GM19238 (cell line): ENCODE results near the gene ZBTB47.

Source experiments
- DNase-seq: peaks from one replicate; pipeline ENCODE4 v3.0.0; 2011; ENCODE audit warnings: low spot score; ENCODE audit not compliant: insufficient read length

The ZBTB47 gene

GRCh38 chr3:42652611-42653302 is 740 bp upstream of the ZBTB47 start:
- no peak for DNase-seq

- no peak for DNase-seq
Observed at GRCh38 chr3:42653303-42653559, 266 bp upstream of the ZBTB47 start.

- peak; percentile 56 for DNase-seq
Observed at GRCh38 chr3:42654331-42655201, 1.1 kb downstream of the ZBTB47 start.

- no peak for DNase-seq
Observed at GRCh38 chr3:42655331-42655888, 1.9 kb downstream of the ZBTB47 start.

- DNase-seq, result no peak
Observed at GRCh38 chr3:42655980-42656679, 2.6 kb downstream of the ZBTB47 start.

- DNase-seq, result no peak
Observed at GRCh38 chr3:42656680-42657610, 3.4 kb downstream of the ZBTB47 start.

GRCh38 chr3:42657675-42658074 is 4.2 kb downstream of the ZBTB47 start:
- no peak for DNase-seq

GRCh38 chr3:42658091-42658770 is 4.7 kb downstream of the ZBTB47 start:
- no peak for DNase-seq

- DNase-seq, result no peak
Observed at GRCh38 chr3:42658771-42659390, 5.4 kb downstream of the ZBTB47 start.

- DNase-seq, result no peak
Observed at GRCh38 chr3:42659451-42660130, 6.1 kb downstream of the ZBTB47 start.

GRCh38 chr3:42660131-42660715 is 6.7 kb downstream of the ZBTB47 start:
- DNase-seq, result no peak

- DNase-seq, result no peak
Observed at GRCh38 chr3:42660898-42661297, 7.4 kb downstream of the ZBTB47 start.

- DNase-seq, result no peak
Observed at GRCh38 chr3:42661593-42662022, 8.1 kb downstream of the ZBTB47 start.

- DNase-seq, result no peak
Observed at GRCh38 chr3:42662037-42662812, 8.7 kb downstream of the ZBTB47 start.

- DNase-seq, result no peak
Observed at GRCh38 chr3:42662813-42663535, 9.5 kb downstream of the ZBTB47 start.

- no peak for DNase-seq
Observed at GRCh38 chr3:42663581-42664437, 10.3 kb downstream of the ZBTB47 start.

GRCh38 chr3:42664438-42664803 is 10.9 kb downstream of the ZBTB47 start:
- no peak for DNase-seq
